Activated CD4-positive, alpha-beta T cell treated with anti-CD3 and anti-CD28 coated beads for 24 hours (primary cell): ENCODE measurements around the gene TTLL11.

Source experiments
- DNase-seq, 2 donors: peaks; one replicate each; pipeline ENCODE4 v3.0.0-alpha.2; 2020; ENCODE audit warnings: low read depth in 2 of 2

The TTLL11 gene

DNA sequence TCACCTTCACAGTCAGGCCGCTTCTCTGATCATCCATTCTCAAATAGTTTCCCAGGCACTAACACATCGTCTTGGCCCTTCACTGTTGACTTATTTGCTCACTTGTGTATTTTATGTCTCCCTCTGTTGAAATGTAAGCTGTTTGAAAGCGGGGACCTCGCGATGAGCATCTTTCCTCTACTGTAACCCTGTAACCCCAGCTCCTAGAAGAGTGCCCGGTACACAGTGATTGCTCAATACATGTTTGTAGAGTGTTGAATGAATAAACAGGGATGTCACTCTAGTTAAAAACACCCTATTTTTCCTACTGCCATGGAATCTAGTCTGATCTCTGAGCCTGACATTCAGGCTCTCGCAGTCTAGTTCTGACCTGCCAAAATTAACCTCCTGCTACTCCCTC is 150.8 kb downstream of the TTLL11 start:
- no peak for DNase-seq

DNA sequence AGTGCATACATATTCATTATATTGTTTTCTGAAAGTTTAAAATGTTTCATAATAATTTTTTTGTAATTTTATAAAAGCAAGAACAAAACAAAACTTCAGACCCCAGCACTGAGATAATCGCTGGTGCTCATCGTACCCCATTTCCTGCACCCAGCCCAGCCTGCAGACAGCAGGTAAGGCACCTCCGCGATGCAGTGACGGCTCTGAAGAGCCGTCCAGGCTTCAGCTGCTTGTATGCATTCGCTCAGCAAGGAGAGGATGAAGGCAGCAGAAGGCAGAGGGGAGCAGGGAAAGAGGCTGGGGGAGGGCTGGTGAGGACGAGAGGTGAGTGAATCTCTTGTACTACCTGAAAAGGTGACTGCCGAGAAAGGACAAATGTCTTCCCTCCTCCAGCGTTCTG is 153.5 kb downstream of the TTLL11 start:
- DNase-seq: no peak

DNA sequence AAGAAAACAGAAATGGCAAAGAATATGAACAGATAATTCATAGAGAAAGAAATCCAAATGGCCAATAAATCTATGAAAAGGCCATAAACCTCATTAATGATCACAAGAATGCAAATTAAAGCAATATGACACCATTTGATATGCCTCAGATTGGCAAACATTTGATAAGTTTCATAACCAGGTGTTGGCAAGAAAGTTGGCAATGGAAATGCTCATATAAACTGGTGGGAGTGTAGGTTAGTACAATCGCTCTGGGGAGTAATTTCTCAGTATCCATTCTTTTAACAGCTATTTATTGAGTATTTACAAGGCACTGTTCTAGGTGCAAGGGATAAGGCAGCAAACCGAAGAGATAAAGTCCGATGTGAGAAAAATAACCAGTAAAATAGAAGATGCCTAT is 154.5 kb downstream of the TTLL11 start:
- no peak for DNase-seq

DNA sequence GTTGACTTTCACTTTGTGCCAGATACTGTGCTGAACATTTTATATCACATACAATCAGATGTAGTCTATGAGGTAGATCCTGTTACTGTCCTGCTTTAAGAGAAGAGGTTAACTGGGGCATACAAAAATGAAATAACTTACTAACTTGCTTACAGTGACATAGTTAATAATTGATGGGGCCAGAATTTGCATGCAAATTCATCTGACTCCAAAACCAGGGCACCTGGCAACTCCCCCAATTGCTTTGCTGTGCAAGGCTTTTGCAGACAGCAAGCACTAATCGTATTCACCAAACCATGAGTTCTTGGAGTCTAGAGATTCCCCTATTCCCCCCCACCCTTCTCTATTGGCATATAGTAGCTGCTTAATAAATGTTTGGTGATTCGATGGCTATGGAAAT is 155.9 kb downstream of the TTLL11 start:
- DNase-seq: no peak

DNA sequence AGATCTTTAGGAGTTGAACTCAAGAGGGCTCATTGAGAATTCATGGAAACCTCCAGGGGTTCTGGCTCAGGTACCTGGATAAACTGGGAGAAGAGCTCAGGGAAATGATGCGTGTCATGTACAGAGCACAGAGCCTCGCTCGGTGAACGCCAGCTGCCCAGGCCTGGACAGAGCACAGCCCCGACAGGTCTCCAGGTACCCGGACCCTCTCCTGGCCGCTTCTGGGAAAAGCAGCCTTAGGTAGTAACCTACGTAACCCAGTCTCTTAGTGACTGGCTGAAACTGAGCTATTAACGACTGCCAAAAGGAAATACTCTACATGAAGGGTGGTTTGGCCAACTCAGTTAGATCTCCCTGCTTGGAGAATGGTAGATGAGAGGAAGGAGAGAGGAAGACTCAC is 157.4 kb downstream of the TTLL11 start:
- DNase-seq: no peak

DNA sequence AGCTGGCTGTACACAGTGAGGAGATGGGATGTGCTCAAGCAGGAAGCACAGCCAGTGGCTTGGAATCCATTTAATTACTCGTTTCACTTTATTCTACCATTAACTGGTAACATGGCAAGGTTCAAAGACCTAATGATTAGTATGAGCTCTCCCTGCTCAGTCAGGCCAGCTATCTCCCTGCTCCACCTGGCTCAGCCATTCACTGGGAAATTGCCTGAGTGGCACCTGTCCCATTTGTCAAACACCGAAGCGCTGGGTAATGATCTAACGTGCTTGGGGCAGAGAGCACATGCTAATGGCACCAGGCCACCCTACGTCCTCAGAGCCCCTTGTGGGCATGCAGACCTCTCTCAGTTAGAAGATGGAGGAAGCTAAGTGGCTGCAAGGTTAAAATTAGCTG is 162.2 kb downstream of the TTLL11 start:
- no peak for DNase-seq

DNA sequence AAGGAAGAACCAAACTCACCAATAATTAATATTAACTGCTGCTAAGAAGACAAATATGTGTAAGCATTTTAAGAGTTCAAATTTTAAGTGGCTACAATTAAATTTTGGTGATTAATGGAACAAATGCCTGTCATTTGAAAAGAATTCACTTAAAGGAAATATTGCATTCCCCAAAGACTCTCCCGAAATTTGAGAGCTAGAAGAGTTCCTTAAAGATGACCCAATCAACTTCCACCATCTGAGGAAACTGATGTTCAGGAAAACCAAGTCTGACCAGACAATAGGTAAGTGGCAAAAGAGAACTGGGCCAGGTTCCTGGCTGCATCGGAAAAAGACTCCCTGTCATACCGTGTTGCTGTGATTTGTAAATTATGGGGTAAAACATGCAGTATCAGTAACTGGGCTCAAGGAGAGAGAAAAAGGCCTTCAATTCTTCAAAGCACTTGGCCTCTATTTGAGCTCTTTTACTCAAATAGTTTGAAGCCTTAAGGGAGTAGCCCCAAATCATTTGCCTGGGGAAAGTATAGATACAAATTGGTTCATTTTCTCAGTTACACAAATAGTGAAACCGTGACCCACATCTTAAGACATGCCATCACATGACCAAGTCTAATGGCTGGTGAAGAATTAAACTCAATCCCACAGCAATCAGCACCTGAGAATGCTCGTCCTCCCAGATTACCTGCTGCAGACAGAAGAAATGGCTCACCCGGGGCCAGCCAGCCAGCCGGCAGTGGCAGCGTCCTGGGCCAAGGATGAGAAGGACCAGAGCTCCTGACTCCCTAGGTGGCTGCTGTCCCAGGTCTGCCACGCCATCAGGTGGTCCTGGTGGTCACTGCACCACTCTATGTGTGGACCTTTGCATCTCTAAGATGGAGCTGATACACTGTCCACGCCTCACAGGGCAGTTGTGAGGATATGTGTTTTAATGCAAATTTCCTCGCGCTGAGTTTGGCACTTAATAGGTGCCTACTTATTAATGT is 162.9 kb downstream of the TTLL11 start:
- DNase-seq: no peak

DNA sequence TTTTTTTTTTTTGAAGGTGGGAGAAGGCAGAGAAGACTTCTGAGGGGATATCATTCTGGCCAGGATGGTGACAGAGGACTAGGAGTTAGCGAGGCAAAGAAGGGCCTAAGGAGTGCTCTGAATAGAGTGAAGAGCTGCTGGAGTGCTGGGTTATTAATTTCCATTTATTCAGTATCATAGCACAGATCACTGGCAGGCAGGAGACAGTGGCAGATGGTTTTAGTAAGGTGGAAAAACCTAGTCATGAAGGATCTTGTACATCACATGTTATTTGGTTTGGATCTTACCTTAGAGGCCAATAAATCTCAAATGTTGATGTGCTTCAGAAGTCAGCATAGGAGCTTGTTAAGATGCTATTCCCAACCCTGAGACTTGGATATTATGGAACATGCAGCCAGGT is 165.5 kb downstream of the TTLL11 start:
- no peak for DNase-seq

DNA sequence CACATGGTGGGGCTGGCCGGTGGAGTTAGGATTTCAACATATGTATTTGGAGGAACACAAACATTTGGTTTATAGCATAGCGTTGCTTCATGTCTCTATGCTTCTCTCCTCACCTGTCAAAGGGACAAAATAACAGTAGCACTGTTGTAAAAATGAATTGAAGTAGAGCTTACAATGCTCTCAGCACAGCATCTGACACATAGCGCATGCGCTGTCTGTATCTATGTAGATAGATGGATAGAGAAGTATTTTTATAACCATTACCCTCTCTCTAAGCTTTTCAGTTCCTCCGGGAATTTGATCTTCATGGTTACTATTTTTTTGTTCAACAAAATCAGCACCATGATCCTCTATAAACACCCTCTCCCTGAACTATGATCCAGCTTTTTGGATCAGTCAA is 166.0 kb downstream of the TTLL11 start:
- DNase-seq: no peak

DNA sequence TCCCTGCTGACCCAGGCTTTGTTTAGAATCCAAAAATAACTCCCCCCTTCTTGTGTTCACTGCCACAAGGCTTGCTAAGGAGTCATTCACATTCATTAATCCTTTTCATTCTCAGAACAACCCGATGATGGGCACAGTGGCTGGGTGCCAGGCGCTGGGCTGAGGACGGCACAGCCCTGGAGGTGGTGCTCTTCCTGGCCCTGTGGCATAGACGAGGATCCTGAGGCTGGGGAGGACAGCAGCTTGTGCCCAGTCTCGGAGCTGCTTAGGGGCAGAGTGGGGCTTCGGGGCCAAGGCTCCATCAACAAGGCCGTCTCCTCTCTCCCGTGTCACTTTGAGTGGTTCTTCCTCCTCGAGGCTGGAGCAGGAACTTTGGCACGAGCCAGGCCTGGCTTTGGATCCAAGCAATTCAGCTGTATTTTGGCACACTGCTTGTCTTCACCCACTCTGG is 166.7 kb downstream of the TTLL11 start:
- DNase-seq: no peak

DNA sequence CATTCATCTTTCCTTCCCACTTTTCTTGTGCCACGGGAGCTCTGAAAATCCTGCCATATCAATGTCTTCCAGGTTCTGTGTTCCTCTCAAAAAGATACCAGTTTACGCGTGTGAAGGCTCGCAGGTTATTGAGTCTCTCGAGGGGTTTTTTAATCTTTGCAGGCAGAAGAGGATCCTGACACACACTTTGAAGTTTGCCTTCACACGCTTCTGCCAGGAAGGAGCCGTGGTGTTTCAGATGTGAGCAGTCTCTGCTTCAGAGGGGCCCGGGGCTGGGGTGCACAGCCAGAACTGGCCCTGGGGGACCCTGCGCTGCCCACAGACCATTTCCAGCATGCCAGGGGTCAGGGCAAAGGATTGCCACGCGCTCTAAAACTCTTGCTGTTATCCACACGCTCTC is 167.2 kb downstream of the TTLL11 start:
- DNase-seq: no peak

DNA sequence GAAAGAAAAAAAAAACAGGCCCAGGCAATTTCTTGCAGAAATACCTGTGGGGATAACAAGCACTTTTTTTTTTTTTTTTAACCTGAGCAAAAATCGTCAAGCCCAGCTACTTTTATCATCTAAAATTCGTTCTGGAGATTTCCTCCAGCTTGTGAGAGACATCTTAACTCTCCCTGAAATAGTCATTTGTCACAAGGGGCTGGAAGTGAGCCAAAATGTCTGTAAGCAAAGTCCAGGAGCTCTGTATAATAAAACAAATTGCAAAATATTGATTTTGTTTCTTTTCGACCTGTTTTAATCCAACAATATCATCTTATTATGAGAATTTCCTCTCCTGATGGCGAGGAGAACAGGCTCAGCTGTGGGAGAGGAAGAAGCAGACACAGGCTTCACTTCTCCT is 168.4 kb downstream of the TTLL11 start:
- no peak for DNase-seq

DNA sequence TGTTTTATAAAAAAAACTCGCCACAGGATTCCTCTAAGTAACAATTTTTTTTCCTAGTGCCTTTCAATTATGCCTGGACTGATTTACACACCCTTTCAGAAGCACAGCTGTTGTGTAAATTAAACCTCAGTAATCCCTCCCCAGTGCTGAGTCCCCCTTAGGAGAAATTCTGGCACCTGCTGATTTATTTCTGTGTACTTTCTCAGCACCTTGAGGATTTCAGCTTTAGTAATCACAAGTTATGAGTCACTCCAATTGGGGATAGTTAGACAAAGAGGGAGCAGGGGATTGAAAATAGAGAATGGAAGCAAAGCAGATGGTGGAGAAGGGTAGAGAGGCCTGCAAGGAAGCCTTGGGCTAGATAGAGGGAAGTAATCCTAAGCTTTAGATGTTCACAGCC is 171.7 kb downstream of the TTLL11 start:
- DNase-seq: no peak

DNA sequence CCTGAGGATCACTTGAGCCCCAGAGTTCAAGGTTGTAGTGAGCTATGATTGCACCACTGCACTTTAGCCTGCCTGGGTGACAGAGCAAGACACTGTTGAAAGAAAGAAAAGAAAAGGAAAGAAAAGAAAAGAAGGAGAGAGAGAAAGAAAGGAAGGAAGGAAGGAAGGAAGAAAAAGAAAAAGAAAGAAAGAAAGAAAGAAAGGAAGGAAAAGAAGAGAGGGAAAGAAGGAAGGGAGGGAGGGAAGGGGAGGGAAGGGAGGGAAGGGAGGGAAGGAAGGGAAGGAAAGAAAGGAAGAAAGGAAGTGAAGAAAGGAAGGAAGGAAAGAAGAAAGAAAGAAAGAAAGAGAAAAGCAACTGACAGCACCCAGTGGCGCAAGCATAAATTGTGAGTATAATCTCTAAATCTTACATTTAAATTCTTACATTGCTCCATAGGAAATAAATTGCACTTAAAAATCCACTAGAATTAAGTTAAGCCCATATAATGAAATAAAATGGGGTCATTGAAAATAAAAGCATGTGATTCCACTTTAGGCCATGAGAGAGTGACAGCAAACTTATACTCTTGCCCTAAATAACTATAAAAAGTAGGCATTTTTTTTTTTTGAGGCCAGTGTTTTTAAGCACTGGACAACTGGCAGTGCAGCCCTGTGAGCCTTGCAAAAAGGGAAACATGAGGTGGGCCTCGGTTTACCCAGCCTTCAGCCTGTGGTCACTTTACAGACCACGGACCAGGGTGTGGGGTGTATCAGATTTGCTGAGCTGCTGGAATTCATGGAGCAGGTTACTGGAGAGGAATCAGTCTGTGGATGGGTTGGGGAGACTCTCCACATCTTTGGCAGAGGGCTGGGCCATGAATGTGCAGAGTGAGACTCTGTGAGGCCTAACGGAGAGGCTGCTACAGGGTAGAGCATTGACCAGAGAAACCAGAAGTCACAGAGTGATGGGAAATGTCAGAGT is 175.5 kb downstream of the TTLL11 start:
- DNase-seq: no peak

DNA sequence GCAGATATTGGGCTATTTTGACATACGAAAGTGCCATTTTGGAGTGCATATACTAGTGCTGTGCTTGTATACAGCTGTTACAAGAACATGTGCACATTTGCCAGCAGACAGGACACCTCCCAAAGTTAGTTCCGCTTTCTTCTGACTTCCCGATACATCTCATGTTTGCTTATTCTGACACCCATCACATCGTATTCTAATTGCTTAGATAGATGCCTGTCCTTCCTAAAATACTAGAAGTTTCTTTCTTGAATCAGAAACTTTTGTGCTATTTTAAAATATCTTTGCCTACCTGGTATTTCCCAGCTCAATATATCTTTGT is 177.8 kb downstream of the TTLL11 start:
- DNase-seq: no peak

DNA sequence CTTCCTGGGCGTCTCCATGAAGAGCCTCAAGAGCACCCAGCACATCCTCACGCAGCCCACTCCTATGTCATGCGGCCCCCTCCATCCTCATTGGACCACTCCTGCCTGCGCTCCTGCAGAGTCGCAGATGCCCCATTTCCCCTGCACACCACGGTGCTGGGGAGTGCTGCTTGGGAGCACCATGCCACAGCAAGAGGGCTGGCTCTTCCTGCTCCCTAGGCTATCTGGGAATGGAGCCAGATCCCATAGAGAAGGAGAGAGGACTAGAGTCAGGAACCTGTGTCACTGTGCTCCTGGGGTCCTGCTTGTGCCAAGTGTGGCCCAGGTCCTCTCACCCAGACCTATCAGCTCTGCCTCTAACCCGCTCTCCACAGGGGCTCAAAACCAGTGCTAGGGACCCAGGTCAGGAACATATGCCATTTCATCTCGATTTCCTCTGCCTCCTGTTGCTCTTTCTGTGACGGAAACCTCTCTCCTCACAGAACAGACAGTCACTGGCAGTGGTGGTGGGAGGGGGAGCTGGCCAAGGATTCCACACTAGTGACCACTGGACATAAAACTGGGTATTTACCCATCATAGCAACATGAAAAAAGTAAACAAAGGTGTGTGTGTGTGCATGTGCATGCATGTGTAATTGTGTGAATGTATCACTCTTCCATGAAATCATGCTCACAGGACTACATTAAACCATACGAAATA is 178.4 kb downstream of the TTLL11 start:
- no peak for DNase-seq

DNA sequence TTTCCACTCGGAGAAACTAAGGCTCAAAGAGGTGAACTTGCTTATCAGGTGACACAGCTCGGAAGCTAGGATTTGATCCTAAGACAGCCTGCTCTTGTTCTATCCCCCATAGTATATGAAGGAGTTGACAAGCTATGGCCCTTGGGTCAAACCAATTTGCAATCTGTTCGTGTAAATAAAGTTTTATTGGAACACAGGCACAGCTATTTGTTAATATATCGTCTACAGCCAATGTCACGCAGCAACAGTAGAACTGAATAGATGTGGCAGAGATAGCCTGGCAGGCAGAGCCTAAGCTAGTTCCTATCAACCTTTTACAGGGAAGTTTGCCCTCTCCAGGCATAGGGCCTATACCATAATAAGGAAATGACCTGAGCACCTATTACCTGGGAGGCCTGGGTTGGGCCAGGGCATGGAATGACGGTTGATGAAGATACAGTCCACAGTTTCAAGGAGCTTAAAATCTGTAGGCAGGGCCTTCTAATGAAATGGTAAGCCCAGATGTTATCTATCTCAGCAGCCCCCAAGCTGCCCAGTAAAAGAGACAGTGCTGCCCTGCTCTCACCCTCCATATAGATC is 179.0 kb downstream of the TTLL11 start:
- no peak for DNase-seq

DNA sequence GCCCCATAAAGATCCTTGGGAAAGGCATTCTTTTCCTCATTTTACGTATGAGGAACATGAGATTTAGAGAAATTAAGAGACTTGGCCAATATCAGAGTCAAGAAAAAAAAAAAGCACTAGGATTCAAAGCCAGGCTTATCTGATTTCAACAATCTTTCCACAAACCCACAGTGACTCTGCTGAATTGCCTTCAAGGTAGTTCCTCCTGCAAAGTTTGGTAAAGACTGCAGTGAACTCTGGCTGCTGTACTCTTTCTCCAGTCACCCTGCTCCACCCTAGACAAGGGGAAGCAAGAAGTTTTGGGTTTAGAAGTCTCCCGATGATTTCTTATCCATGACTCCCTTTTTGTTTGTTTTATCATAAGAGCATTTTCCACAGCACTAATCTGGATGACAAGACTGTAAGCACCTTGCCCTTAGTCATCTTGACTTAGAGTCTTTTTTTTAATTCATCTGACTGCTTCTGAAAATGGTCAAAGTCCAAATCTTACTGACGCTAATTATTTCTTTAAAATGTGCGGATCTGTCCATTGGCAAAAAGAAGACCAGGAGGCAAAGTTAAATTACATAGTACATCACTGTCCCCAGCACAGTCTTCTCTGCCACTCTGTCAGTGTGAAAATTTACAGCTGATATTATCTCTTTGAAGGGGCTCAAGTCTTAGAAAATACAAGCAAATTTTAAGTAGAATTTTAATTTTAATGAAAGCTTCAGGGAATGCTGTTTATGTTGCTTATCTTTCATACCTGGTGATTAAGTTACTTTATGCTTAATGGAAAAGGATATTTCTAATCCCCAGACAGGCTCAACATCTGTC is 180.1 kb downstream of the TTLL11 start:
- DNase-seq: no peak

DNA sequence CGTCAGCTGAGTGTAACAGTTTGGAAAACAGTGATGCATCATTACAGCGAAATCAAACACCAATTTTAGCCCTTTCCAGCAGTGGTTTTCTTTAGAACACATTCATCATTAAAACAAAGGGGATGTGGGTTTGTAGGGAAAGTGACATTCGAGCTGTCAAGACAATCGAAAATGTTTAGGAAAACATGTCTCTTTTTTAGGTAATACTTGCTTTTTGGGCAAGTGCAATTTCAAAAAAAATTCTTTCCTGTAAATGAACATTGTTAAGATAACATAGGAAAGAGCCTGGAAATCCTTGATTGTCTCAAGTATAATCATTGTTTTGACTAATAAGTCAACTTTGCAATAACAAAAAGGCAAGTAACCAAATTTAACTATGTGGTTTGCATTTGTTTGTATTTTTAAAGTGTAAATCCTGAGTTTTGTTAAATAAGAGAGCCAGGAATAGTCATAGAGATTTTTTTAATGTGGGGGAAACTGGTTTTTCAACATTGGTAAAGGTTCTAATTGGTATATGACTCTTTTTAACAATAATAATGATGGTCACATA is 182.5 kb downstream of the TTLL11 start:
- DNase-seq: no peak

DNA sequence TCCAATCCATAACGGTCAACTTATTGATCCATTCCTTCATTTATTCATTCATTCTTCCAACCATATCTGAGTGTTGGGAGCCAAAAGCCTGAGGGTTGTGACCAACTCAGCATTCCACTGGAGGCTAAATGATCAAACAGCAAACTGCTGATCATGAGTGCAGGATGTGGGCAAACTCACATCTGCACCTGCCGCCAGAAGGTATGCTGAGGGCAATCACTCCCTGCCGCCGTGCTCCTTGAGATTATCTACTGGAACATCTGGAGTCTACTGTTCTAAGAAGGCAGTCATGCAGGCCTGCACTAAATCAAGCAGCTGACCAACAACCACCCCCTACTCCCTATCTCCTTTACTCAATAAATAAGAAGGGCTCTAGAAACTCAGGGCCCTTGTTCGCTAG is 184.0 kb downstream of the TTLL11 start:
- DNase-seq: no peak
